ENCODE results near the gene MRPL58.

- TF ChIP-seq CTCF (IDR thresholded peaks at IDR 0.05; ENCODE audit: insufficient read depth, low read depth, low read length) (no peak), EZH2 (IDR thresholded peaks at IDR 0.05; ENCODE audit: insufficient read depth, low read length) (no peak)
These were observed 6.7 kb downstream of the MRPL58 start for GRCh38 chr17:75019146-75019545.

Data from astrocyte (in vitro differentiated cells and primary cell).